Neural cell (in vitro differentiated cells): ENCODE results near the gene CCL8. TPM values are rescaled to one million over a fixed set of nuclear protein-coding genes. Genes with fewer than 3 reads are reported as not detected.

Source experiments
- H2AFZ ChIP-seq: fragments of 200-600, 300-800 bp; sonication (generic), shearing (Covaris generic); 2 replicates; pipeline ENCODE4 v1.6.0; 2014; ENCODE audit warnings: low read depth, mild to moderate bottlenecking, antibody characterized with exemption, low read length, moderate library complexity
- H3F3A ChIP-seq: fragments of 200-600 bp; shearing (Covaris generic); 2 replicates; pipeline ENCODE4 v1.6.1; 2016; ENCODE audit warnings: mild to moderate bottlenecking, moderate library complexity, mixed read lengths, antibody characterized with exemption, low read length; ENCODE audit not compliant: insufficient read depth, poor library complexity, severe bottlenecking
- H3K27ac ChIP-seq: fragments of 200-600, 300-800 bp; sonication (generic), shearing (Covaris generic); 2 replicates; pipeline ENCODE4 v1.5.1; 2014; ENCODE audit warnings: mild to moderate bottlenecking, low read length, moderate library complexity
- H3K27me3 ChIP-seq: fragments of 300-800, 200-600 bp; sonication (generic), shearing (Covaris generic); 2 replicates; pipeline ENCODE4 v1.6.0; 2014; ENCODE audit warnings: mild to moderate bottlenecking, low read depth, low read length, moderate library complexity; ENCODE audit not compliant: insufficient read depth
- H3K36me3 ChIP-seq: fragments of 300-800, 200-600 bp; sonication (generic), shearing (Covaris generic); 2 replicates; pipeline ENCODE4 v1.5.1; 2014; ENCODE audit warnings: mild to moderate bottlenecking, antibody characterized with exemption, low read length, moderate library complexity; ENCODE audit not compliant: insufficient read depth
- H3K4me2 ChIP-seq: fragments of 300-800, 200-600 bp; sonication (generic), shearing (Covaris generic); 2 replicates; pipeline ENCODE4 v1.6.0; 2014; ENCODE audit warnings: mild to moderate bottlenecking, low read length
- H3K4me3 ChIP-seq: fragments of 300-800, 200-600 bp; sonication (generic), shearing (Covaris generic); 2 replicates; pipeline ENCODE4 v1.5.1; 2014; ENCODE audit warnings: mild to moderate bottlenecking, low read length, moderate library complexity
- H3K79me2 ChIP-seq: fragments of 200-600 bp; shearing (Covaris generic); replicated peaks from 2 replicates; pipeline ENCODE4 v1.6.0; 2014; ENCODE audit warnings: mild to moderate bottlenecking, low read length, moderate library complexity; ENCODE audit not compliant: insufficient read depth
- H3K9ac ChIP-seq: fragments of 300-800, 200-600 bp; sonication (generic), shearing (Covaris generic); 2 replicates; pipeline ENCODE4 v1.6.1; 2016; ENCODE audit warnings: mild to moderate bottlenecking, low read length, mixed read lengths
- H3K9me2 ChIP-seq: fragments of 200-600 bp; shearing (Covaris generic); 2 replicates; pipeline ENCODE4 v1.6.1; 2016; ENCODE audit warnings: mild to moderate bottlenecking, low read length, mixed read lengths; ENCODE audit not compliant: insufficient read depth
- H3K9me3 ChIP-seq: fragments of 200-600, 300-800 bp; sonication (generic), shearing (Covaris generic); 2 replicates; pipeline ENCODE4 v1.6.1; 2016; ENCODE audit warnings: mild to moderate bottlenecking, mixed run types, low read length, moderate library complexity, mixed read lengths
- H4K20me1 ChIP-seq: fragments of 200-600 bp; shearing (Covaris generic); 2 replicates; pipeline ENCODE4 v1.6.1; 2016; ENCODE audit warnings: mild to moderate bottlenecking, mixed run types; ENCODE audit not compliant: insufficient read depth
- EP300 ChIP-seq: fragments of 450-650 bp; conservative IDR thresholded peaks from 2 replicates; pipeline ENCODE4 v1.6.1; 2014; ENCODE audit warnings: antibody characterized with exemption, mild to moderate bottlenecking, moderate library complexity; ENCODE audit not compliant: poor library complexity, severe bottlenecking
- EZH2 ChIP-seq: fragments of 200-600, 300-800 bp; shearing (Covaris generic), sonication (generic); IDR thresholded peaks from 2 replicates; pipeline ENCODE4 v1.6.1; 2014; ENCODE audit warnings: antibody characterized with exemption, low read length, borderline replicate concordance, mild to moderate bottlenecking; ENCODE audit not compliant: insufficient read depth, poor library complexity, severe bottlenecking
- MXI1 ChIP-seq: fragments of 450-650 bp; conservative IDR thresholded peaks from 2 replicates; pipeline ENCODE4 v1.6.1; 2014; ENCODE audit warnings: antibody characterized with exemption, mild to moderate bottlenecking; ENCODE audit not compliant: poor library complexity, severe bottlenecking
- POLR2AphosphoS5 ChIP-seq: IDR thresholded peaks from 2 replicates; pipeline ENCODE4 v1.6.1; 2012
- RAD21 ChIP-seq: fragments of 450-650 bp; conservative IDR thresholded peaks from 2 replicates; pipeline ENCODE4 v1.6.1; 2014; ENCODE audit warnings: antibody characterized with exemption, mild to moderate bottlenecking, moderate library complexity
- SMC3 ChIP-seq: fragments of 450-650 bp; conservative IDR thresholded peaks from 2 replicates; pipeline ENCODE4 v1.6.1; 2014; ENCODE audit warnings: antibody characterized with exemption, mild to moderate bottlenecking, moderate library complexity; ENCODE audit not compliant: poor library complexity
- TAF1 ChIP-seq: IDR thresholded peaks from 2 replicates; pipeline ENCODE4 v1.6.1; 2012; ENCODE audit warnings: low read depth
- polyA plus RNA-seq: library from polyadenylated mRNA; depleted of rRNA; stranded (reverse); fragments of >200 nt; gene quantifications from 2 replicates; pipeline ENCODE4 v1.2.3, GENCODE V29; 2014
- TF ChIP-seq, protein P1 (sequence below): IDR thresholded peaks from 2 replicates; pipeline ENCODE4 v1.6.1; 2012; ENCODE audit warnings: borderline replicate concordance
- TF ChIP-seq, protein P2 (sequence below): fragments of 450-650 bp; IDR thresholded peaks from 2 replicates; pipeline ENCODE4 v1.5.1; 2014; ENCODE audit warnings: antibody characterized with exemption, mild to moderate bottlenecking, moderate library complexity; ENCODE audit not compliant: poor library complexity, severe bottlenecking

CCL8 gene
- polyA plus RNA-seq, 1 donor from 2014 or later, result not detected

DNA sequence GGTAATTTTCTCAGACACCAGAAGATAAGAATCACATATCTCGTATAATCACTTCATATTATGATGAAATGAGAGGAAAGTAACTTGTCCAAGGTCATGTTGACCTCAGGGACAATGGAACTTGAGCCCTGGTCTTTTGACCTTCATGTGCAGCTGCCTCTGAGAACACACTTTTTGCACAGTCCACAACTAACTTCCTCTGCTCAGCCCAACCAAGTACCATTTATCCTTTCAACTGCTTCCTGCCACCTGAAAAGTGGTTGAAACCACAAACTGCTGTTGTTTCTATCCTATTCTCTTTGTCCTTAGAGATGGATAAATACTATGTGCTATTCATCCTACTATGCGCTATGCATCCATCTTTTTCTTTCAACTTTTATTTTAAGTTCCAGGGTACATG is 46.1 kb downstream of the CCL8 start:
- no peaks in the 10 kb centered on the region for H3K9me3 ChIP-seq
- no peaks in the 10 kb centered on the region for H3K79me2 ChIP-seq
- no peak overlapping the region for H3K27ac ChIP-seq
- no peak overlapping the region for H3K4me2 ChIP-seq
- no peaks in the 10 kb centered on the region for H4K20me1 ChIP-seq
- H3K9me2 ChIP-seq, result no peaks in the 10 kb centered on the region
- no peak overlapping the region for H3K4me3 ChIP-seq
- TF ChIP-seq EZH2 (no peak), SMC3 (no peak), RAD21 (no peak), TAF1 (no peak), MXI1 (no peak), POLR2AphosphoS5 (no peak), EP300 (no peak)
- TF ChIP-seq, protein P1, sequence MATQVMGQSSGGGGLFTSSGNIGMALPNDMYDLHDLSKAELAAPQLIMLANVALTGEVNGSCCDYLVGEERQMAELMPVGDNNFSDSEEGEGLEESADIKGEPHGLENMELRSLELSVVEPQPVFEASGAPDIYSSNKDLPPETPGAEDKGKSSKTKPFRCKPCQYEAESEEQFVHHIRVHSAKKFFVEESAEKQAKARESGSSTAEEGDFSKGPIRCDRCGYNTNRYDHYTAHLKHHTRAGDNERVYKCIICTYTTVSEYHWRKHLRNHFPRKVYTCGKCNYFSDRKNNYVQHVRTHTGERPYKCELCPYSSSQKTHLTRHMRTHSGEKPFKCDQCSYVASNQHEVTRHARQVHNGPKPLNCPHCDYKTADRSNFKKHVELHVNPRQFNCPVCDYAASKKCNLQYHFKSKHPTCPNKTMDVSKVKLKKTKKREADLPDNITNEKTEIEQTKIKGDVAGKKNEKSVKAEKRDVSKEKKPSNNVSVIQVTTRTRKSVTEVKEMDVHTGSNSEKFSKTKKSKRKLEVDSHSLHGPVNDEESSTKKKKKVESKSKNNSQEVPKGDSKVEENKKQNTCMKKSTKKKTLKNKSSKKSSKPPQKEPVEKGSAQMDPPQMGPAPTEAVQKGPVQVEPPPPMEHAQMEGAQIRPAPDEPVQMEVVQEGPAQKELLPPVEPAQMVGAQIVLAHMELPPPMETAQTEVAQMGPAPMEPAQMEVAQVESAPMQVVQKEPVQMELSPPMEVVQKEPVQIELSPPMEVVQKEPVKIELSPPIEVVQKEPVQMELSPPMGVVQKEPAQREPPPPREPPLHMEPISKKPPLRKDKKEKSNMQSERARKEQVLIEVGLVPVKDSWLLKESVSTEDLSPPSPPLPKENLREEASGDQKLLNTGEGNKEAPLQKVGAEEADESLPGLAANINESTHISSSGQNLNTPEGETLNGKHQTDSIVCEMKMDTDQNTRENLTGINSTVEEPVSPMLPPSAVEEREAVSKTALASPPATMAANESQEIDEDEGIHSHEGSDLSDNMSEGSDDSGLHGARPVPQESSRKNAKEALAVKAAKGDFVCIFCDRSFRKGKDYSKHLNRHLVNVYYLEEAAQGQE, result no peak
- no peaks in the 10 kb centered on the region for H3F3A ChIP-seq
- no peaks in the 10 kb centered on the region for H3K36me3 ChIP-seq
- H3K27me3 ChIP-seq, result no peaks in the 10 kb centered on the region
- no peak overlapping the region for H3K9ac ChIP-seq
- no peak overlapping the region for H2AFZ ChIP-seq

DNA sequence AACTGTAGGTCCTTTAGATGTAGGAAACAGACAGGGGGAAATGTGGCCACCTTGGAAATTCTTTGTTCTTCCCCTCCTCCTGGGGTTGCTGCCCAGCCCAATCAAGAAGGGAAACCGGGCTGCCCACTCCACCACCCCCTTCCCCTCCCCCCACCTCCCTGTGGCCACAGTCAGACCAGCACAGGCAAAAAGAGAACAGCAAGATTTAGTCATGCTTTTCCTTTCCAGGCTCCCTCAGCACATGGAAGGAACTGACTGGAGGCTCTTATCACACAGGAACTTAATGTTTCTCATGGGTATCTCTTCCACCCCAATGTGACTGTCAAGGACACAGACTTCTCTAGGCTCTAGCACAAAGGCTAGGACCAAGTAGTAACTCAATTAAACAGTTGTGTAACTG is 46.8 kb downstream of the CCL8 start:
- Histone ChIP-seq H3K9ac (no peak overlapping the region), H4K20me1 (no peaks in the 10 kb centered on the region), H3K9me3 (no peaks in the 10 kb centered on the region), H3K9me2 (no peaks in the 10 kb centered on the region), H3K36me3 (no peaks in the 10 kb centered on the region), H3K27ac (no peak overlapping the region), H3K79me2 (no peaks in the 10 kb centered on the region), H3F3A (no peaks in the 10 kb centered on the region), H2AFZ (no peak overlapping the region), H3K4me3 (no peak overlapping the region), H3K27me3 (no peaks in the 10 kb centered on the region), H3K4me2 (no peak overlapping the region)
- no peak for TF ChIP-seq EP300
- no peak for TF ChIP-seq MXI1
- TF ChIP-seq, protein P2, sequence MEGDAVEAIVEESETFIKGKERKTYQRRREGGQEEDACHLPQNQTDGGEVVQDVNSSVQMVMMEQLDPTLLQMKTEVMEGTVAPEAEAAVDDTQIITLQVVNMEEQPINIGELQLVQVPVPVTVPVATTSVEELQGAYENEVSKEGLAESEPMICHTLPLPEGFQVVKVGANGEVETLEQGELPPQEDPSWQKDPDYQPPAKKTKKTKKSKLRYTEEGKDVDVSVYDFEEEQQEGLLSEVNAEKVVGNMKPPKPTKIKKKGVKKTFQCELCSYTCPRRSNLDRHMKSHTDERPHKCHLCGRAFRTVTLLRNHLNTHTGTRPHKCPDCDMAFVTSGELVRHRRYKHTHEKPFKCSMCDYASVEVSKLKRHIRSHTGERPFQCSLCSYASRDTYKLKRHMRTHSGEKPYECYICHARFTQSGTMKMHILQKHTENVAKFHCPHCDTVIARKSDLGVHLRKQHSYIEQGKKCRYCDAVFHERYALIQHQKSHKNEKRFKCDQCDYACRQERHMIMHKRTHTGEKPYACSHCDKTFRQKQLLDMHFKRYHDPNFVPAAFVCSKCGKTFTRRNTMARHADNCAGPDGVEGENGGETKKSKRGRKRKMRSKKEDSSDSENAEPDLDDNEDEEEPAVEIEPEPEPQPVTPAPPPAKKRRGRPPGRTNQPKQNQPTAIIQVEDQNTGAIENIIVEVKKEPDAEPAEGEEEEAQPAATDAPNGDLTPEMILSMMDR, result no peak
- no peak for TF ChIP-seq SMC3
- no peak for TF ChIP-seq POLR2AphosphoS5
- no peak for TF ChIP-seq TAF1
- TF ChIP-seq, protein P1, result no peak
- no peak for TF ChIP-seq EZH2
- no peak for TF ChIP-seq RAD21
